ENCODE results near the gene ZBED6.

Gene ZBED6

DNA sequence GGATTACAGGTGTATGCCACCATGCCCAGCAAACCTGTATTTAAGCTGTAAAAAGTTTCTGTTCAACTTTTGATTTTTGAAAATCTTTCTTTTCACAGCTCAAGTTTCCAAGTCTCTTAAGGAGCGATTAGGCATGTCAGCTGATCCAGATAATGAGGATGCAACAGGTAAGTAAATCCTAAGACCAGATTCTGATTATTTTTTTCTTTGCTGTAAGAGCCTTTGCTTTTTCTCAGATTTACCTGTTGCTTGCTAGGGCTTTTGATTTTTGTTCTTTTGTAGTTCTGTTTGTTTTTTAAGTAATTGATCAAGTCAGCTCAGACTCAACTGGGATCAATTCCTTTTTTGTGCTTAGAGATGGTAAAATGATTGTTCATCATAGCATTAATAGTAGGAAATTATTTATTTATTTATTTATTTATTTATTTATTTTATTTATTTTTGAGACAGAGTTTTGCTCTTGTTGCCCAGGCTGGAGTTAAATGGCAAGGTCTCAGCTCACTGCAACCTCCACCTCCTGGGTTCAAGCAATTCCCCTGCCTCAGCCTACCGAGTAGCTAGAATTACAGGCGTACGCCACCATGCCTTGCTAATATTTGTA is 44.9 kb downstream of the ZBED6 start:
- peaks cover 46% of the 10 kb centered on the region for H3K36me3 Mint-ChIP-seq (ENCODE audit: low read depth)
- no peak overlapping the region for H3K27ac Mint-ChIP-seq
- H3K4me3 Mint-ChIP-seq: no peak overlapping the region
- no peak for ATAC-seq
- no peaks in the 10 kb centered on the region for H3K9me3 Mint-ChIP-seq
- no peaks in the 10 kb centered on the region for H3K27me3 Mint-ChIP-seq
- no peak for DNase-seq
- H3K4me1 Mint-ChIP-seq: no peaks in the 10 kb centered on the region

DNA sequence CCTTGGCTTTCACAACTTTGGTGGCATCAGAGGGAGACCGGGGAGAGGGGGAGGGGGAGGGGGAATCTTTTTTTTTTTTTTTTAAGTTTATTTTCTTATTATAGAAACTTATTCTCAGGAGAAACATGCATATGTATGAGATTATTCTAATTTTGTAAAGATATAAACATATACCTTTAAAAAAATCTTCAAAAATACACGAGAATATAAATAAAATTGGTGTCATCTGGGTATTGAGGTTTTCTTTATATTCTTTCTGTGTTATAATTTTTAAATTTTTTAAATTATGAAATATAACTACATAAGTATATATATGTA is 47.1 kb downstream of the ZBED6 start:
- H3K27me3 Mint-ChIP-seq: no peaks in the 10 kb centered on the region
- H3K4me3 Mint-ChIP-seq: no peak overlapping the region
- DNase-seq: no peak
- H3K4me1 Mint-ChIP-seq: no peaks in the 10 kb centered on the region
- ATAC-seq: no peak
- H3K9me3 Mint-ChIP-seq: no peaks in the 10 kb centered on the region
- peaks cover 49% of the 10 kb centered on the region for H3K36me3 Mint-ChIP-seq (ENCODE audit: low read depth)
- no peak overlapping the region for H3K27ac Mint-ChIP-seq

DNA sequence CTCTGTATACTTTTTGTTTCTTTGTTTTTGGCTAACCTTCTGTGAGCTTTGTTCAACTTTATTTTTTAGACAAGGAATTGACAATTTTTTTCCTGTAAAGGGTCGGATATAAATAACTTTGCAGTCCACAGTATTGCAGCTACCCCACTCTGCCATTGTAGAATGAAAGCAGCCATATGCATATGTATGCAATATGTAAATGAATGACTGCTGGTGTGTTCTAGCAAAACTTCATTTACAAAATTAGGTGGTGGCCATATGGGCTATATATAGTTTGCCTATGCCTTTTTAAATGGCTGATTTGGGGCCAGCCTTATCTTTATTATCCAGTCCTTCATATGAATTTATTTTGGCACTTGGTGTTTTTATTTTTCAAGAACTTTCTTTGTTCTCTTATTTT is 48.0 kb downstream of the ZBED6 start:
- H3K9me3 Mint-ChIP-seq: no peaks in the 10 kb centered on the region
- H3K4me3 Mint-ChIP-seq: no peak overlapping the region
- no peak for DNase-seq
- no peaks in the 10 kb centered on the region for H3K4me1 Mint-ChIP-seq
- H3K36me3 Mint-ChIP-seq (ENCODE audit: low read depth): peaks cover 44% of the 10 kb centered on the region
- no peaks in the 10 kb centered on the region for H3K27me3 Mint-ChIP-seq
- ATAC-seq: no peak
- H3K27ac Mint-ChIP-seq: no peak overlapping the region

Measured in activated naive CD8-positive, alpha-beta T cell treated with anti-CD3 and anti-CD28 coated beads, Interleukin-2, amount 50 U/mL, for 24 hours (primary cell).